IPS DF 6.9 (cell line): ENCODE measurements around the gene LSP1.
"Not testable (repeated sequence)": the region's sequence is repeated elsewhere in the genome, so short reads cannot be mapped to it uniquely, and the experiment has no call there.

Experiments used
- DNase-seq: peaks from one replicate; pipeline ENCODE4 v3.0.0-alpha.2; 2013; ENCODE audit warnings: low read depth, low spot score
- H3K27ac ChIP-seq: one replicate; pipeline ENCODE4 v1.5.1; 2013; ENCODE audit warnings: low read length, control low read depth
- H3K27me3 ChIP-seq: 2 replicates; pipeline ENCODE4 v1.6.1; 2013; ENCODE audit warnings: mild to moderate bottlenecking, low read length; ENCODE audit not compliant: control insufficient read depth, insufficient read depth
- H3K36me3 ChIP-seq: 2 replicates; pipeline ENCODE4 v1.6.1; 2013; ENCODE audit warnings: low read length; ENCODE audit not compliant: control insufficient read depth, insufficient read depth
- H3K4me1 ChIP-seq: 2 replicates; pipeline ENCODE4 v1.6.1; 2013; ENCODE audit warnings: low read length; ENCODE audit not compliant: control insufficient read depth, insufficient read depth
- H3K4me3 ChIP-seq: 2 replicates; pipeline ENCODE4 v1.5.1; 2013; ENCODE audit warnings: mild to moderate bottlenecking, low read length
- H3K9me3 ChIP-seq: 2 replicates; pipeline ENCODE4 v1.6.1; 2013; ENCODE audit warnings: low read length, inconsistent platforms; ENCODE audit not compliant: control insufficient read depth, insufficient read depth
- WGBS: extraction: QIAGEN DNeasy Blood & Tissue Kit; methylation state at CpG from one replicate; pipeline ENCODE4 v1.1.7; 2013; ENCODE audit warnings: mixed read lengths, missing lambda C conversion rate; ENCODE audit not compliant: insufficient read length, insufficient coverage; 5-methylcytosine and 5-hydroxymethylcytosine counted together

Gene LSP1

DNA sequence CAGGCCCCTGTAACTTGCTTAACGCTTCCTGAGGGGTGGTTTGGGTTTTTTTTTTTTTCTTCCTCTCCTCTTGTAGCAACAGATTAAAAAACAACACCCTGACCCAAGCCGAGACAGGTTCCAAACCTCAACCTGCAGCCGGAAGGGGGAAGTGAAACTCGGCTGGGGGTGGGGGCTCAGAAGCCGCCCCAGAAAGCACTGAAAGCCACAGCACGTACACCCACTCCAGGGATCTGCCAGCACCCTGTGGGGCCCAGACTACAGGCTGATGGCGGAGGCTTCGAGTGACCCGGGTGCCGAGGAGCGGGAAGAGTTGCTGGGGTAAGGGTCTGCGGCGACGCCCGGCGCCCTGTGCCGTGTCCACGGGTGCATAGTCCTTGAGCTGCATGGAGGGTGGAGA lies at the start of gene LSP1:
TSS of gene LSP1 (plus strand) at position 208 of the 400 bp plus-strand sequence. CDS start at position 269, 61 bp downstream.
- Histone ChIP-seq H3K36me3 (no peaks in the 10 kb centered on the region), H3K27ac (no peak within 1 kb of the TSS), H3K4me3 (no peak within 1 kb of the TSS), H3K9me3 (no peaks in the 10 kb centered on the region), H3K4me1 (no peaks in the 10 kb centered on the region), H3K27me3 (no peaks in the 10 kb centered on the region)
- DNase-seq: no peak
- WGBS: no CpG with 5 or more reads among the region's 18 CpGs

DNA sequence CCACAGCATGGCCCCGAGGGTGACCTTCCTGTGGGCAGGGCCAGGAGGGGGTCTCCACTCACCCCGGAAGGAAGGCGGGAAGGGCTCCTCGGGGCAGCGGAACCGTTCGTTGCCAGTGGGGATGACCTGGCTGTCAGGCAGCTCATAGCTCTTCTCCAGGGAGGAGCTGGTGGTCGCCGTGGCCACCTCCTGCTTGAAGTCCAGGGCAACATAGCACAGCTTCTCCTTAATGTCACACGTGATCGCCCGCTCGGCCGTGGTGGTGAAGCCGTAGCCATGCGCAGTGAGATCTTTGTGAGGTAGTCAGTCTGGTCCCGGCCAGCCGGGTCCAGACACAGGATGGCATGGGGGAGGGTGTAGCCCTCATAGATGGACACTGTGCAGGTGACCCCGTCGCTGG lies 49.6 kb upstream of the LSP1 start:
- Histone ChIP-seq H3K27me3 (no peaks in the 10 kb centered on the region), H3K36me3 (no peaks in the 10 kb centered on the region)
- no CpG with 5 or more reads among the region's 20 CpGs for WGBS

GRCh38 chr11:1803835-1804519 lies 48.9 kb upstream of the LSP1 start:
- no CpG with 5 or more reads among the region's 42 CpGs for WGBS
- H3K4me1 ChIP-seq: not testable (repeated sequence)

More for the DNA sequence above, 49.6 kb upstream of the LSP1 start:
- no peaks in the 10 kb centered on the region for H3K9me3 ChIP-seq
- no peak overlapping the region; the same call in 1 of the 2 replicates for H3K4me3 ChIP-seq
- H3K4me1 ChIP-seq: no peaks in the 10 kb centered on the region
- DNase-seq: no peak
- no peak overlapping the region for H3K27ac ChIP-seq

GRCh38 chr11:1805525-1805924 lies 47.4 kb upstream of the LSP1 start:
- H3K27me3 ChIP-seq: no peaks in the 10 kb centered on the region
- H3K9me3 ChIP-seq: no peaks in the 10 kb centered on the region
- no peaks in the 10 kb centered on the region for H3K4me1 ChIP-seq
- no peak overlapping the region for H3K27ac ChIP-seq
- no peak overlapping the region for H3K4me3 ChIP-seq
- H3K36me3 ChIP-seq: no peaks in the 10 kb centered on the region
- no CpG with 5 or more reads among the region's 15 CpGs for WGBS
- no peak for DNase-seq

More at GRCh38 chr11:1803835-1804519, 48.9 kb upstream of the LSP1 start:
- H3K36me3 ChIP-seq, H3K4me3 ChIP-seq, H3K9me3 ChIP-seq, H3K27me3 ChIP-seq, H3K27ac ChIP-seq, DNase-seq: not testable (repeated sequence)

DNA sequence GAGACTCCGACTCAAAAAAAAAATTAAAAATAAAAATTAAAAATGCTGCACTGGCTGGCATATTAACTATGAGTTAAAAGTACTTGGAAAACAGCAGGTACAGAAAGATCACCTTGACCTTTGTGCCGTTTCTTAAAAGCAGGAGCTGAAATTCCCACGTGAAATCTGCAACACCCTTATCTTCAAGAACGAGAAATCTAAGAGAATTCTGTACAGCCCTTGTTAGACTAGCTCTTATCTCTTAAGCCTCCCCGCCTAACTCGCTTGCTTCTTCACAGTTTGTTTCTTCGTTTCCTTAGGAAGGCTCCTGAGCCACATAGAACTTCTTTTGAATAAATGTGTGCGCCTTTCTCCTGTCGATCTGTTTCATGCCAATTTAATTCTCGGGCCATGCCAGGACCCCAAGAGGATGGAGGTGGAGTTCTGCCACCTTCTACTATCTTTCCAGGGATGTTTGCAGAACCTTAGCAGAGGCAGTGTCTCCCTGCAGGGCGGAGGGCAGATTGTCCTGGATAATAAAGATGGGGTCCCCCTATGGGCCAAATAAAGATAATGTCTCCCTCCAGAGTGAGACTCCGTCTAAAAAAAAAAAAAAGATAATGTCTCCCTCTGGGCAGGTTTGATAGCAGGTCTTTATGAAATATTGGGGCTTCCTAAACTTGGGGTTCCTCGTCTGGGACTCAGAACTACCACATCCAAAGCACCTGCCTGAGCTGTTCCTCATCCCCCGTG lies 45.5 kb upstream of the LSP1 start:
- Histone ChIP-seq H3K9me3 (no peaks in the 10 kb centered on the region), H3K4me3 (no peak overlapping the region), H3K27ac (no peak overlapping the region), H3K36me3 (no peaks in the 10 kb centered on the region), H3K27me3 (no peaks in the 10 kb centered on the region), H3K4me1 (no peaks in the 10 kb centered on the region)
- DNase-seq: no peak
- WGBS: no CpG with 5 or more reads among the region's 14 CpGs

DNA sequence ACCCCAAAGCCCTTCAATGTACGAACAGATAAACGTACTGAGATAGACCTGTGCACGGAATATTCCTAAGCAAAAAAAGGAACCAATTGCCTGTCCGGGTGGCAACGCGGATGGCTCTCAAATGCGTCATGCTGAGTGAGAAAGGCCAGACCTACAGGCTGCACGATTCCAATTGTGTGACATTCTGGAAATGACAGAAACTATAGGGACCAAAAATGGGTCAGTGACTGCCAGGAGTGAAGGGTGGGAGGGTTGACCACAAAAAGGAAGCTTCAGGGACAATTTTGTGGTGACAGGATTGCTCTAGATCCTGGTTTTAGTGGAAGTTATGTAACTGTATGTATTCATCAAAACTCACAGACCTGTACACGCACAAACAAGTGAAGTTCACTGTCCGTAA lies 42.1 kb upstream of the LSP1 start:
- Histone ChIP-seq H3K4me1 (no peaks in the 10 kb centered on the region), H3K27ac (no peak overlapping the region), H3K4me3 (no peak overlapping the region), H3K36me3 (no peaks in the 10 kb centered on the region), H3K9me3 (no peaks in the 10 kb centered on the region), H3K27me3 (no peaks in the 10 kb centered on the region)
- no peak for DNase-seq
- no CpG with 5 or more reads among the region's 10 CpGs for WGBS

DNA sequence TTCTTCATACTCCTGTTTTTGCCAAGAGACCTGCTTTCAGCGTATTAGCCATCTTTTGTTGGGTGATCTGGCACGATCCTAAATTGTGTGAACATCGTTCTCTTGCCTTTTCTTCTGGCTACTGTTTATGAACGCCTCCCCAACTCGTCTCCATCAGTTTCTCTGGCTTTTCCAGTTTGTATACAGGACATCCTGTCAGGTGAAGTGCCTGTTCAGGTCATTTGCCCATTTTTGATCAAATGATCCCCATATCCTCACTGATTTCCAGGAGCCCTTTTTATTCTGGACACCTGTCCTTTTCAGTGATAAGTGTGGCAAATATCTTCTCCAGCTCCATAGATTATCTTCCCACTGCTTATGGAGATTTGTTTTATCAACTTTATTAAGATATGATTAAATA lies 40.6 kb upstream of the LSP1 start:
- no CpG with 5 or more reads among the region's 5 CpGs for WGBS
- no peak overlapping the region for H3K27ac ChIP-seq
- no peaks in the 10 kb centered on the region for H3K4me1 ChIP-seq
- no peak for DNase-seq
- H3K9me3 ChIP-seq: no peaks in the 10 kb centered on the region
- H3K4me3 ChIP-seq: no peak overlapping the region
- H3K36me3 ChIP-seq: no peaks in the 10 kb centered on the region
- H3K27me3 ChIP-seq: no peaks in the 10 kb centered on the region

DNA sequence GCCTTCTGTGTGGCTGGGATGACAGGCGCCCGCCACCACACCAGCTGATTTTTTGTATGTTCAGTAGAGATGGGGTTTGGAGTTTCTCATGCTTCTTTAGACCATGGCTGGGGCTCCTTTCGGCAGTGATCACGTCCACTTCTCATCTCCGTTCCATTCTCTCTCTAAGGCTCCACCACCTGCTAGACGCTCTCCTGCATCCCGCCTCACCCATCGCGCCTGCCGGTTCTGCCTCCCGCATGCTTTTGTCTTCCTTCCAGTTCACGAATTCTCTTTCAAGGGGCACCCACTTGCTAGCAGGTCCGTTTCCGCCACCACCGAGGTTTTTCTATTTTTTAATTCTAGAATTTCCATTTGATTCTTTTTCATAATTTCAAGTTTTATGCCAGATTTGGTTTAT lies 40.1 kb upstream of the LSP1 start:
- H3K27me3 ChIP-seq: no peaks in the 10 kb centered on the region
- no peak overlapping the region for H3K27ac ChIP-seq

DNA sequence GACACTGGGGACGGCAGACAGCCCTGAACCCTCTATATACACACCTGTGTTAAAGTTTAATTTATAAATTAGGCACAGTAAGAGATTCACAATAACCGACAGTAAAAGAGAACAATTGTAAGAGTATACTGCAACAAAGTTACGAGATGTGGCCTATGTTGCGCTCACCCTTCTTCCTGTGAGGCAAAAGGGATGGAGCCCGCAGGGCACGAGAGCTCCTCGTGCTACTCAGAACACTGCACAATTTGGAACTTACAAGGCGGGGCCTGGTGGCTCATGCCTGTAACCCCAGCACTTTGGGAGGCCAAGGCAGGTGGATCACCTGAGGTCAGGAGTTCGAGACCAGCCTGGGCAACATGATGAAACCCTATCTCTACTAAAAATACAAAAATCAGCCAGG lies 39.5 kb upstream of the LSP1 start:
- no CpG with 5 or more reads among the region's 9 CpGs for WGBS

More for the DNA sequence above, 40.1 kb upstream of the LSP1 start:
- no peaks in the 10 kb centered on the region for H3K9me3 ChIP-seq
- DNase-seq: no peak
- no CpG with 5 or more reads among the region's 15 CpGs for WGBS
- no peaks in the 10 kb centered on the region for H3K4me1 ChIP-seq
- H3K4me3 ChIP-seq: no peak overlapping the region
- no peaks in the 10 kb centered on the region for H3K36me3 ChIP-seq

GRCh38 chr11:1814691-1815090 lies 38.2 kb upstream of the LSP1 start:
- no peaks in the 10 kb centered on the region for H3K27me3 ChIP-seq
- DNase-seq: no peak
- no peaks in the 10 kb centered on the region for H3K9me3 ChIP-seq
- no CpG with 5 or more reads among the region's 10 CpGs for WGBS
- H3K4me1 ChIP-seq: no peaks in the 10 kb centered on the region
- no peaks in the 10 kb centered on the region for H3K36me3 ChIP-seq
- no peak overlapping the region for H3K27ac ChIP-seq
- no peak overlapping the region for H3K4me3 ChIP-seq

More for the DNA sequence above, 39.5 kb upstream of the LSP1 start:
- H3K4me3 ChIP-seq, H3K4me1 ChIP-seq, H3K27ac ChIP-seq, DNase-seq, H3K36me3 ChIP-seq, H3K27me3 ChIP-seq, H3K9me3 ChIP-seq: not testable (repeated sequence)
